Measurements from ENCODE around the gene CAMK2B.

Gene CAMK2B

GRCh38 chr7:44282601-44283171, 42.7 kb downstream of the CAMK2B start:
- H3K9ac ChIP-seq (ENCODE audit: low read depth, low read length) = no peak overlapping the region
- no peak overlapping the region for H3K4me3 ChIP-seq (ENCODE audit: low read length)
- H3K4me1 ChIP-seq (ENCODE audit: control insufficient read depth, insufficient read depth, low read length) = peaks cover 12% of the 10 kb centered on the region
- H3K4me2 ChIP-seq (ENCODE audit: low read length) = no peak overlapping the region
- no peaks in the 10 kb centered on the region for H3K36me3 ChIP-seq (ENCODE audit: insufficient read depth, low read length)
- H3K9me3 ChIP-seq (replicated peaks; ENCODE audit: low read length) = no peaks in the 10 kb centered on the region
- no peaks in the 10 kb centered on the region for H3K27me3 ChIP-seq (ENCODE audit: control insufficient read depth, insufficient read depth, low read length)

- H3K27me3 ChIP-seq (ENCODE audit: control insufficient read depth, insufficient read depth, low read length) = no peaks in the 10 kb centered on the region
These were observed 43.4 kb downstream of the CAMK2B start for GRCh38 chr7:44281811-44282600.

GRCh38 chr7:44280993-44281721, 44.2 kb downstream of the CAMK2B start:
- H3K4me3 ChIP-seq (ENCODE audit: low read length) = no peak overlapping the region
- no peaks in the 10 kb centered on the region for H3K36me3 ChIP-seq (ENCODE audit: insufficient read depth, low read length)
- peaks cover 12% of the 10 kb centered on the region for H3K4me1 ChIP-seq (ENCODE audit: control insufficient read depth, insufficient read depth, low read length)
- no peaks in the 10 kb centered on the region for H3K27me3 ChIP-seq (ENCODE audit: control insufficient read depth, insufficient read depth, low read length)
- no peaks in the 10 kb centered on the region for H3K9me3 ChIP-seq (replicated peaks; ENCODE audit: low read length)
- no peak overlapping the region for H3K9ac ChIP-seq (ENCODE audit: low read depth, low read length)
- no peak overlapping the region for H3K4me2 ChIP-seq (ENCODE audit: low read length)

More at GRCh38 chr7:44281811-44282600, 43.4 kb downstream of the CAMK2B start:
- H3K4me1 ChIP-seq (ENCODE audit: control insufficient read depth, insufficient read depth, low read length) = peaks cover 12% of the 10 kb centered on the region
- H3K36me3 ChIP-seq (ENCODE audit: insufficient read depth, low read length) = no peaks in the 10 kb centered on the region
- H3K9ac ChIP-seq (ENCODE audit: low read depth, low read length) = no peak overlapping the region
- no peaks in the 10 kb centered on the region for H3K9me3 ChIP-seq (replicated peaks; ENCODE audit: low read length)
- H3K4me2 ChIP-seq (ENCODE audit: low read length) = no peak overlapping the region
- no peak overlapping the region for H3K4me3 ChIP-seq (ENCODE audit: low read length)

- Histone ChIP-seq H3K4me2 (ENCODE audit: low read length) (no peak overlapping the region), H3K9me3 (replicated peaks; ENCODE audit: low read length) (no peaks in the 10 kb centered on the region), H3K9ac (ENCODE audit: low read depth, low read length) (no peak overlapping the region), H3K36me3 (ENCODE audit: insufficient read depth, low read length) (no peaks in the 10 kb centered on the region), H3K4me1 (ENCODE audit: control insufficient read depth, insufficient read depth, low read length) (peaks cover 12% of the 10 kb centered on the region), H3K27me3 (ENCODE audit: control insufficient read depth, insufficient read depth, low read length) (peaks cover 2% of the 10 kb centered on the region), H3K4me3 (ENCODE audit: low read length) (no peak overlapping the region)
These were observed 44.8 kb downstream of the CAMK2B start for GRCh38 chr7:44280636-44280992.

- Histone ChIP-seq H3K4me3 (ENCODE audit: low read length) (no peak overlapping the region), H3K36me3 (ENCODE audit: insufficient read depth, low read length) (no peaks in the 10 kb centered on the region), H3K4me2 (ENCODE audit: low read length) (no peak overlapping the region)
These were observed 45.5 kb downstream of the CAMK2B start for GRCh38 chr7:44279731-44280505.

GRCh38 chr7:44279286-44279685, 46.1 kb downstream of the CAMK2B start:
- H3K9me3 ChIP-seq (replicated peaks; ENCODE audit: low read length) = no peaks in the 10 kb centered on the region
- H3K9ac ChIP-seq (ENCODE audit: low read depth, low read length) = no peak overlapping the region
- no peak overlapping the region for H3K4me2 ChIP-seq (ENCODE audit: low read length)
- no peak overlapping the region for H3K4me3 ChIP-seq (ENCODE audit: low read length)
- H3K27me3 ChIP-seq (ENCODE audit: control insufficient read depth, insufficient read depth, low read length) = peaks cover 5% of the 10 kb centered on the region
- H3K36me3 ChIP-seq (ENCODE audit: insufficient read depth, low read length) = no peaks in the 10 kb centered on the region
- H3K4me1 ChIP-seq (ENCODE audit: control insufficient read depth, insufficient read depth, low read length) = peaks cover 12% of the 10 kb centered on the region

More at GRCh38 chr7:44279731-44280505, 45.5 kb downstream of the CAMK2B start:
- H3K9ac ChIP-seq (ENCODE audit: low read depth, low read length) = no peak overlapping the region
- H3K9me3 ChIP-seq (replicated peaks; ENCODE audit: low read length) = no peaks in the 10 kb centered on the region
- H3K27me3 ChIP-seq (ENCODE audit: control insufficient read depth, insufficient read depth, low read length) = peaks cover 5% of the 10 kb centered on the region
- H3K4me1 ChIP-seq (ENCODE audit: control insufficient read depth, insufficient read depth, low read length) = peaks cover 12% of the 10 kb centered on the region

GRCh38 chr7:44278451-44279161, 46.8 kb downstream of the CAMK2B start:
- Histone ChIP-seq H3K36me3 (ENCODE audit: insufficient read depth, low read length) (no peaks in the 10 kb centered on the region), H3K9ac (ENCODE audit: low read depth, low read length) (no peak overlapping the region), H3K4me3 (ENCODE audit: low read length) (no peak overlapping the region), H3K4me2 (ENCODE audit: low read length) (no peak overlapping the region), H3K4me1 (ENCODE audit: control insufficient read depth, insufficient read depth, low read length) (peaks cover 12% of the 10 kb centered on the region), H3K27me3 (ENCODE audit: control insufficient read depth, insufficient read depth, low read length) (peaks cover 8% of the 10 kb centered on the region), H3K9me3 (replicated peaks; ENCODE audit: low read length) (no peaks in the 10 kb centered on the region)

GRCh38 chr7:44277851-44278250, 47.5 kb downstream of the CAMK2B start:
- H3K9me3 ChIP-seq (replicated peaks; ENCODE audit: low read length) = no peaks in the 10 kb centered on the region
- H3K4me2 ChIP-seq (ENCODE audit: low read length) = no peak overlapping the region
- peaks cover 8% of the 10 kb centered on the region for H3K27me3 ChIP-seq (ENCODE audit: control insufficient read depth, insufficient read depth, low read length)
- H3K4me3 ChIP-seq (ENCODE audit: low read length) = no peak overlapping the region
- peaks cover 12% of the 10 kb centered on the region for H3K4me1 ChIP-seq (ENCODE audit: control insufficient read depth, insufficient read depth, low read length)
- H3K9ac ChIP-seq (ENCODE audit: low read depth, low read length) = no peak overlapping the region
- no peaks in the 10 kb centered on the region for H3K36me3 ChIP-seq (ENCODE audit: insufficient read depth, low read length)

- H3K4me2 ChIP-seq (ENCODE audit: low read length) = no peak overlapping the region
- H3K9me3 ChIP-seq (replicated peaks; ENCODE audit: low read length) = no peaks in the 10 kb centered on the region
- H3K9ac ChIP-seq (ENCODE audit: low read depth, low read length) = no peak overlapping the region
- H3K27me3 ChIP-seq (ENCODE audit: control insufficient read depth, insufficient read depth, low read length) = peaks cover 8% of the 10 kb centered on the region
- H3K4me3 ChIP-seq (ENCODE audit: low read length) = no peak overlapping the region
- H3K36me3 ChIP-seq (ENCODE audit: insufficient read depth, low read length) = no peaks in the 10 kb centered on the region
- peaks cover 12% of the 10 kb centered on the region for H3K4me1 ChIP-seq (ENCODE audit: control insufficient read depth, insufficient read depth, low read length)
These were observed 48.0 kb downstream of the CAMK2B start for GRCh38 chr7:44277391-44277790.

GRCh38 chr7:44276571-44277221, 48.7 kb downstream of the CAMK2B start:
- Histone ChIP-seq H3K9ac (ENCODE audit: low read depth, low read length) (no peak overlapping the region), H3K27me3 (ENCODE audit: control insufficient read depth, insufficient read depth, low read length) (peaks cover 8% of the 10 kb centered on the region), H3K4me3 (ENCODE audit: low read length) (no peak overlapping the region), H3K9me3 (replicated peaks; ENCODE audit: low read length) (no peaks in the 10 kb centered on the region), H3K4me1 (ENCODE audit: control insufficient read depth, insufficient read depth, low read length) (peaks cover 12% of the 10 kb centered on the region), H3K36me3 (ENCODE audit: insufficient read depth, low read length) (no peaks in the 10 kb centered on the region), H3K4me2 (ENCODE audit: low read length) (no peak overlapping the region)

Measured in skeletal muscle satellite cell (primary cell).